Measurements from ENCODE around the gene OR52E4. TPM values are rescaled to one million over a fixed set of nuclear protein-coding genes. Genes with fewer than 3 reads are reported as not detected.

OR52E4 gene
- polyA plus RNA-seq, 1 donor (not counting 4 experiments of a cell fraction or from before 2014, with no cell fraction given) = not detected

DNA sequence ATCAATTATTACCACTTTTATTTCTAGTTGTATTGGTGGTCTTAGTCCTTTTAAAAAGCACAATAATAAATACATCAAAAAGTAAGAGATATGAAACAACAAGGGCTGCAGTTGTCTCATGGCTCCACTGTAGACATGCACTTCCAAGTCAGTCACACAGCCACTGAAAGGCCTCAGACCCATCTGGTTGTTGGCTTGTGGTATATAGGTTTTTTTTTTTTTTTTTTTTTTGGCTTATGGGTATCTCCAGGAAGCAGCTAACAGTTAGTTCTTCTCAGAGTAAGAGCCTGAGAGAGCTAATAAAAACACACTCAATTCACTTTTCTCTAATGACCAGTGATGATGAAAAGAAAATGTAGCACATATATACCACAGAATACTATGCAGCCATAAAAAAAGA lies 32.7 kb upstream of the OR52E4 start:
- Histone ChIP-seq H3K4me3 (ENCODE audit: control insufficient read depth in 2 of 3, extremely low read depth in 1 of 3, insufficient read depth in 2 of 3, low read depth in 1 of 3, low read length in 3 of 3) (no peak overlapping the region), H4K20me1 (ENCODE audit: control insufficient read depth, extremely low read depth, insufficient read depth, low read length) (no peaks in the 10 kb centered on the region), H3K79me2 (ENCODE audit: control insufficient read depth, insufficient read depth, low read length) (no peaks in the 10 kb centered on the region), H3K4me1 (ENCODE audit: control insufficient read depth, extremely low read depth, insufficient read depth, low read length) (no peaks in the 10 kb centered on the region), H2AFZ (ENCODE audit: control insufficient read depth, low read length) (no peak overlapping the region), H3K9ac (ENCODE audit: control insufficient read depth, extremely low read depth, insufficient read depth, low read length) (no peak overlapping the region), H3K27me3 (ENCODE audit: control insufficient read depth, extremely low read depth, insufficient read depth, low read length) (no peaks in the 10 kb centered on the region), H3K36me3 (ENCODE audit: control insufficient read depth in 2 of 2, extremely low read depth in 1 of 2, insufficient read depth in 2 of 2, low read length in 2 of 2) (no peaks in the 10 kb centered on the region), H3K9me1 (ENCODE audit: control insufficient read depth, extremely low read depth, insufficient read depth, low read length) (no peaks in the 10 kb centered on the region), H3K27ac (ENCODE audit: control insufficient read depth, insufficient read depth, low read length) (no peak overlapping the region), H3K9me3 (ENCODE audit: control insufficient read depth, low read depth, low read length) (no peaks in the 10 kb centered on the region), H3K4me2 (ENCODE audit: control insufficient read depth, extremely low read depth, insufficient read depth, low read depth, low read length) (no peak overlapping the region)
- dilution Hi-C loops (cut with MboI; ENCODE audit: extremely low pct_ligation_motif_present, low sequenced_read_pairs) = no loop called here
- no peak for TF ChIP-seq EZH2 (IDR thresholded peaks at IDR 0.05; ENCODE audit: low read length)
- TF ChIP-seq, protein P1, sequence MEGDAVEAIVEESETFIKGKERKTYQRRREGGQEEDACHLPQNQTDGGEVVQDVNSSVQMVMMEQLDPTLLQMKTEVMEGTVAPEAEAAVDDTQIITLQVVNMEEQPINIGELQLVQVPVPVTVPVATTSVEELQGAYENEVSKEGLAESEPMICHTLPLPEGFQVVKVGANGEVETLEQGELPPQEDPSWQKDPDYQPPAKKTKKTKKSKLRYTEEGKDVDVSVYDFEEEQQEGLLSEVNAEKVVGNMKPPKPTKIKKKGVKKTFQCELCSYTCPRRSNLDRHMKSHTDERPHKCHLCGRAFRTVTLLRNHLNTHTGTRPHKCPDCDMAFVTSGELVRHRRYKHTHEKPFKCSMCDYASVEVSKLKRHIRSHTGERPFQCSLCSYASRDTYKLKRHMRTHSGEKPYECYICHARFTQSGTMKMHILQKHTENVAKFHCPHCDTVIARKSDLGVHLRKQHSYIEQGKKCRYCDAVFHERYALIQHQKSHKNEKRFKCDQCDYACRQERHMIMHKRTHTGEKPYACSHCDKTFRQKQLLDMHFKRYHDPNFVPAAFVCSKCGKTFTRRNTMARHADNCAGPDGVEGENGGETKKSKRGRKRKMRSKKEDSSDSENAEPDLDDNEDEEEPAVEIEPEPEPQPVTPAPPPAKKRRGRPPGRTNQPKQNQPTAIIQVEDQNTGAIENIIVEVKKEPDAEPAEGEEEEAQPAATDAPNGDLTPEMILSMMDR (optimal IDR thresholded peaks at IDR 0.05 in 1 of 3, IDR thresholded peaks at IDR 0.05 in 1 of 3, conservative IDR thresholded peaks at IDR 0.05 in 1 of 3; ENCODE audit: extremely low read depth in 1 of 3, insufficient read depth in 2 of 3, low read length in 3 of 3) = no peak
- FAIRE-seq = no peak
- no peak for DNase-seq (ENCODE audit: low read depth, low spot score)

DNA sequence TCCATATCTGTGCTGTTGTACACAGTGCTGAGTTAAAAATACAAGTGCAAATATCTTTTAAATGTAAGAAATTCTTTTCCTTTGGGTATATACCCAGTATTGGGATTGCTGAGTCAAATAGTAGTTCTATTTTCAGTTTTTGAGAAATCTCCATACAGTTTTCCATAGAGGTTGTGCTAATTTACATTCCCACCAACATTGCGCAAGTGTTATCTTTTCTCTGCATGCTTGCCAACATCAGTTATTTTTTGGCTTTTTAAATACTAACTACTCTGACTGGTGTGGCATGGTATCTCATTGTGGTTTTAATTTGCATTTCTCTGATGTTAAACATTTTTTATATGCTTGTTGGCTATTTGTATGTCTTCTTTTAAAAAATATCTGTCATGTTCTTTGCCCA lies 29.4 kb upstream of the OR52E4 start:
- DNase-seq (ENCODE audit: low read depth, low spot score) = no peak
- Histone ChIP-seq H3K79me2 (ENCODE audit: control insufficient read depth, insufficient read depth, low read length) (no peaks in the 10 kb centered on the region), H3K4me1 (ENCODE audit: control insufficient read depth, extremely low read depth, insufficient read depth, low read length) (no peaks in the 10 kb centered on the region), H3K9ac (ENCODE audit: control insufficient read depth, extremely low read depth, insufficient read depth, low read length) (no peak overlapping the region), H3K27me3 (ENCODE audit: control insufficient read depth, extremely low read depth, insufficient read depth, low read length) (no peaks in the 10 kb centered on the region), H2AFZ (ENCODE audit: control insufficient read depth, low read length) (no peak overlapping the region), H3K4me2 (ENCODE audit: control insufficient read depth, extremely low read depth, insufficient read depth, low read depth, low read length) (no peak overlapping the region), H3K9me3 (ENCODE audit: control insufficient read depth, low read depth, low read length) (no peaks in the 10 kb centered on the region), H3K27ac (ENCODE audit: control insufficient read depth, insufficient read depth, low read length) (no peak overlapping the region), H3K36me3 (ENCODE audit: control insufficient read depth in 2 of 2, extremely low read depth in 1 of 2, insufficient read depth in 2 of 2, low read length in 2 of 2) (no peaks in the 10 kb centered on the region), H3K4me3 (ENCODE audit: control insufficient read depth in 2 of 3, extremely low read depth in 1 of 3, insufficient read depth in 2 of 3, low read depth in 1 of 3, low read length in 3 of 3) (no peak overlapping the region), H3K9me1 (ENCODE audit: control insufficient read depth, extremely low read depth, insufficient read depth, low read length) (no peaks in the 10 kb centered on the region), H4K20me1 (ENCODE audit: control insufficient read depth, extremely low read depth, insufficient read depth, low read length) (no peaks in the 10 kb centered on the region)
- dilution Hi-C loops (cut with MboI; ENCODE audit: extremely low pct_ligation_motif_present, low sequenced_read_pairs) = no loop called here
- TF ChIP-seq, protein P1 (optimal IDR thresholded peaks at IDR 0.05 in 1 of 3, IDR thresholded peaks at IDR 0.05 in 1 of 3, conservative IDR thresholded peaks at IDR 0.05 in 1 of 3; ENCODE audit: extremely low read depth in 1 of 3, insufficient read depth in 2 of 3, low read length in 3 of 3) = no peak
- TF ChIP-seq EZH2 (IDR thresholded peaks at IDR 0.05; ENCODE audit: low read length) = no peak
- FAIRE-seq = no peak

Measured in keratinocyte (primary cell).